HG03378 (cell line): ENCODE measurements around the gene COL27A1.

ENCODE experiments used
- ATAC-seq: cut with Tn5 transposase; IDR thresholded peaks from one replicate; pipeline ENCODE4 v1.9.1; 2021; ENCODE audit warnings: mild to moderate bottlenecking, moderate library complexity; ENCODE audit not compliant: unreplicated experiment

The COL27A1 gene

DNA sequence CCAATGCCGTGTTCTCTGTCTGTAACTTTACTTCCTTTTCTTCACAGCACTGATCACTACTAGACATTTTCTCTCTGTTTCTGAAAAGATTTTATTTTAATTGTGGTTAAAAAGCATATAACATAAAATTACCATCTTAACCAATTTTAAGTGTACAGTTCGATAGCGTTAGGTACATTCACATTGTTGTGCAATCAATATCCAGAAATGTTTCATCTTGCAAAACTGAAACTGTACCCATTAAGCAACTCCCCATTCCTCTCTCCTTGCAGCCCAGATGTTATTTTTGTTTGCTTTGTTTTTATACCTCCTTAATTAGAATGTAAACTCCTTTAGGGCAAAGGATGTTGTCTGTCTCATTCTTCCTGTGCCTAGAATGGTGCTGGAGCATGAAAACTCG, 47.5 kb downstream of the COL27A1 start:
- ATAC-seq: no peak

DNA sequence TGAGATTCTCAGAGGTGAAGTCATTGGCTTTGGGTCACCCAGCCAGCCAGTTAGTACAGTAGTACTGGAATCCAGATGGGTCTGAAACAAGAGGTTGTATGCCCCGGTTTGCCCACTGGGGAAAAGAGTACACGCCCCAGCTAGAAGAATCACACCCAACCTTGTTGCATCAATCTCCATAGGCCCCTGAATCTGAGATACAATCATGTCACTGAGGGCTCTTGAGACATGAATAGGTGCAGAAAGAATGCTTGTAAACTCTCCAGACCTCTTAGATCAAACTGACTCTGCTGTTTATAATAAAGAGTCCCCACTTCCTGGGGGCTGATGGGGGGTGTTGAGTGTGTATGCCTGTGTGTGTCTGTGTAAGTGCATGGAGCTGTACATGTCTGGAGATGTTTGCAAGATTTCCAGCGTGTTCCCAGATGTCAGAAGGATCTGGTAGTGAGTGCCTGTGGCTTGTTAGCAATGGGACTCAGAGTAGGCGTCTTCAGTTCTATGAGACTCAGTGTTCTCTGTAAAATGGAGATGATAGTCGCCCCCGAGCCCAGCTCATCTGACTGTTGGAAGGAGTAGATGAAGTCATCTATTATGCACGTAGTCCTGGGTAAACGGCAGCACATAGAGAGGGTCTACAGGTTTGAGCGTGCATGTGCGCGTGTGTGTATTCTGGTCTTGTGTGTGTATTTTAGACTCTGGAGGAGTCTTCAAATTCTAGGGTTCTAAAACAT, 48.2 kb downstream of the COL27A1 start:
- ATAC-seq: no peak

DNA sequence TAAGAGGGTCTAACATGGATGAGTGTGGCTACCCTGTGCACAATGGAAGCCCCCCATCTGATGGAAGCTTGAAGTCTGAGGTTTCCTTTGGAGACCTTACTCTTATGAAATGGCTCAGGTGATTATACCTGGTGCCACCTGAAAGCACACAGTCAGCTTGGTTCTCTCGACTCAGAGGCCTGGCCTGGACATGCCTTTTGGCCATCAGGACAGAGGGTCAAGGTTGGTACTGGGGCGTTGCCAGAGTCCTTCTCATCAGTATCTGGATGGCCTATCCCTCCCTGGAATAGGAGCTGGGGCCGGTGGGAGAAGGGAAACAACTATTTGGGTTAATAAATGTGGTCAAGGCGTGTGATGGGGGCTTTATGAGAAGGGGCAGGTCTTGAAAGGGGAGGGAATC, 48.9 kb downstream of the COL27A1 start:
- no peak for ATAC-seq

DNA sequence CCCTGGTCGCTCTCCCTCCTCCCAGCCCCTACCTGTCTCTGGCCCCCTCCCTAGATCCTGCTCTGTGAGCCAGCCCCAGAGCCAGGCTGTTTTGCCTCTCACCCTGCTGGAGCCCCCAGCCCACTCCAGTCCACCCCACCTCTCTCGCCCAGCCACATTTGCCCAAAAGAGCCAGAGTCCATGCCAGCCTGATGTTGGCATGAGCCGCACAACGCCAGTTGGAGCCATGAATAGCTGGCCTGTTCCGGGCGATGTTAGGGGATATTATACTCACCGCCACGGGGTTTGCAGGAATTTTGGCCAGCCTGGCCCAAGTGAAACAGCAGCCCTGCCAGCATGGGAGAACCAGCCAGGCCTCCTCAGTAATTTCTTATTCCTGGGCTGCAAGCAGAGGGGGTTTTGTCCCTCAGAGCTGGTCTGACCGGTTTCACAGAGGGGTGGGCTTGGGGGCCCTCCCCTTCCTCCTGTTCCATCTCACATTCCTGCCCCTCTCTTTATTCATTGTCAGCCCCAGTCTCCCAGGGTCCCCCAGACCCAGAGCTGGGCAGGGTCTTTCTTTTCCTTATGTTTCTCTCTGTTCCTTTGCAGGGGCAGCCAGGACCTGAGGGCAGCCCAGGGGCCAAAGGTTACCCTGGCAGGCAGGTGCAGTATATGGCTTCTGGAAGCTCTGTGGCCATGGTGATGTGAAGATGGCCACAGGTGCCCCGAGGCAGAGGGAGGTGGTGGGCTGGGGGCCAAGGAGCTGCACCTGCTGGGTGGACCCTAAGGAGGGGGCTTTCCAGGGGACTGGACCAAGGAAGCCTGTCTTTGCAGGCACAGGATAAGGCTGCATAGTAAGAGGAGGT, 50.1 kb downstream of the COL27A1 start:
- ATAC-seq: no peak

DNA sequence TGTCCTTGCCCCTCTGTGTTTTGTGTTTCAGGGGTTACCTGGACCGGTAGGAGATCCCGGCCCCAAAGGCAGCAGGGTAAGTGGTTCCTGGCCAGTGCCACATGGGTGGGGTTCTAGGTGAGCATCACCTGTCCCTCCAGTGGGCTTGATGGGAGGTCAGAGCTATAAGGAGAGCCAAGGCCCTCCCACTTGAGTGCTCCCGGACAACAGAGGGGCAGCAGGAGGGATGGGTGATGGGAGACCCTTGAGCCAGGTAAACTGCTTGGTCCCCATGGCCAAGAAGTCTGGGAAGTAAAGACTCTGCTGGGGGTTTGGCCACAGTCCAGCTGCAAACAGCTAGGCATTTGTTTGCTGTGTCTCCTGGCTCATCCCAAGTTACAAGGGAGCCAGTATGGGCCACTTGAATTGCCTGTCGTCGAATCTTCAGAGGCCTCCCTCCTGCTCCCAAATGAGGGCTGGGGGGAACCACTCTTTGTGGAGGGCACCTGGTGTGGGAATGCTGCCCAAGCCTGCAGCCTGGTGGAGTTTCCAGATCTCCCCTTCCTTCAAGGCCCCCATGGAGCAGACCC, 51.0 kb downstream of the COL27A1 start:
- no peak for ATAC-seq

- ATAC-seq: no peak
Observed at GRCh38 chr9:114207034-114207810, 51.9 kb downstream of the COL27A1 start.

- ATAC-seq: no peak
Observed at GRCh38 chr9:114207845-114208244, 52.5 kb downstream of the COL27A1 start.

DNA sequence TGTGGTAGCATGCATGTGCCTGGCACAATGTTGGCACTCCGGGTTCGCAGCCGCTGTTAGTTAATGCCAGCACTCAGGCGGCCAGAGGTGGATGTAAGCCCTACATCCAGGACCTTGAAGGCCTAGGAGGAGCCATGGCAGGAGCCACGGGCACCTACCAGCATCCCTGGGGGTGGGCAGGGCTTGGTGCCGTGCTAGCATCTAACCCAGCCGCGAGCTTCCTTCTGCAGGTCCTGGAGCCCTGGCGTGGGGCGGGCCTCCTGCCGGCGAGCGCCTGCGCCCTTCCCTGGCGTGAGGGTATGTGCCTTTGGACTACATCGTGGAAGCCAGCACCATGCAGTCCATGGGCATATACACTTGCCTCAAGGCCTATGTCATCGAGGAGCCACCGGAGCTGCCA, 53.8 kb downstream of the COL27A1 start:
- no peak for ATAC-seq

GRCh38 chr9:114210136-114210535, 54.8 kb downstream of the COL27A1 start:
- ATAC-seq: no peak

DNA sequence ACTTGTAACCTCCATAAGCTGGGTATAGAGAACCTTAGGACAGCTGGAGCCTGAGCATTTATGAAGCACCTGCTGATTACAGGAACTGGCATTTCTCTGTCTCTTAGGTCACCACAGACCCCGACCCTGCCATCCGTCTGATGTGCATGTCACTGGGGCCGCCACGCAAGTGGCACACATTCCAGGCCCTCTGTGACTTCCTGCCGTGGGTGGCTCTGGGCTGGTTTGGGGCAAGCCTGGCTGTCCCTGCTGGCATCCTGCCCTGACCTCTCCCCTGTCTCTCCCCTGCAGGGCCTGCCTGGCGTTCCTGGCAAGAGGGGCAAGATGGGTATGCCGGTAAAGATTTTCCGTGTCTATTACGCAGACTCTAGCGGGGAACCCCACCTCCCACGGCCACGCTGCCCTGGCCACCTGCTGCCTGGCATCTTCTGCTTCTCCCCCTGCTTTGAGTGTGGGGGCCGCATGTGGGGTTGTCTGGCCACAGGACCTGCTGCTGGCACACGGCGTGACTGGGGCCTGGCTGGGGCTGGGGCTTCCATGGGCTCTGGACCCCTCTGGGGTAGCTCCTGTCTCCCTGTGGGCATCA, 55.4 kb downstream of the COL27A1 start:
- ATAC-seq: no peak

DNA sequence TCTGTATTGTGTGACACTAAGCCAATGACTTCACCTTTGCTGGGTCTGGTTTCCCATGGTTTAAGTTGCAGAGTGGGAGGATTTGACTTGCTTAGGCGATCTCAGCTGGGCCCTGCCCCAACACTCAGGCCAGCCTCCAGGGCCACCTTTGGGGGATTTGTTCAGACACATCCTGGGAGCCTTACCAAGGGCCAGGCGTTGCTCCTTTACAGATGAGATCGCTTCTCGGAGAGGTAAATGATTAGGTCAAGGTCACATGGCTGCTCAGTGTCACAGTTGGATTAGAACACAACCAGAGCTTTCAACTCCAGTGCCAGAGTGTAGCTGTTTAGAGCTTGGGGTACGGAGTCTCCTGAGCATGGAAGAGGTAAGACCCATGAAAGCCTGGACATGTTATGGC, 57.5 kb downstream of the COL27A1 start:
- ATAC-seq: no peak

GRCh38 chr9:114213566-114213965, 58.2 kb downstream of the COL27A1 start:
- no peak for ATAC-seq

DNA sequence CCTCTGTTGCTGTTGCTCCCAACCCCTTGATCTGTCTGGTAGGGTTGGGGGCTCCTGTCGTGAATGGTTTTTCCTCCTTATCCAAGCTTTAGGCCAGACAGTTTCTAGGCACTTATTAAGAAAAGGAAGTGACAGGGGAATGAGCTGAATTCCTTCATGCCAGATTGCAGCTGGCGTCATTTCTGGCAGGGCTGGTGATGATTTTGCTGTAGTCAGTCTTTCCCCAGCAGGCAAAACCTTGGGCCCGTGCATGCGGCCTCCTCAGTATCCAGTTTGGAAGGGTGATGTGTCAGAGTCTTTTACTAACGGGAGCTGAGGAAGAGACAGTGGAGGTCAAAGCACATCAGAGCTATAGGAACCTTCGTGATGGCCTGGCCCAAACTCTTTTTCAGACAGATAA, 58.8 kb downstream of the COL27A1 start:
- ATAC-seq: no peak

DNA sequence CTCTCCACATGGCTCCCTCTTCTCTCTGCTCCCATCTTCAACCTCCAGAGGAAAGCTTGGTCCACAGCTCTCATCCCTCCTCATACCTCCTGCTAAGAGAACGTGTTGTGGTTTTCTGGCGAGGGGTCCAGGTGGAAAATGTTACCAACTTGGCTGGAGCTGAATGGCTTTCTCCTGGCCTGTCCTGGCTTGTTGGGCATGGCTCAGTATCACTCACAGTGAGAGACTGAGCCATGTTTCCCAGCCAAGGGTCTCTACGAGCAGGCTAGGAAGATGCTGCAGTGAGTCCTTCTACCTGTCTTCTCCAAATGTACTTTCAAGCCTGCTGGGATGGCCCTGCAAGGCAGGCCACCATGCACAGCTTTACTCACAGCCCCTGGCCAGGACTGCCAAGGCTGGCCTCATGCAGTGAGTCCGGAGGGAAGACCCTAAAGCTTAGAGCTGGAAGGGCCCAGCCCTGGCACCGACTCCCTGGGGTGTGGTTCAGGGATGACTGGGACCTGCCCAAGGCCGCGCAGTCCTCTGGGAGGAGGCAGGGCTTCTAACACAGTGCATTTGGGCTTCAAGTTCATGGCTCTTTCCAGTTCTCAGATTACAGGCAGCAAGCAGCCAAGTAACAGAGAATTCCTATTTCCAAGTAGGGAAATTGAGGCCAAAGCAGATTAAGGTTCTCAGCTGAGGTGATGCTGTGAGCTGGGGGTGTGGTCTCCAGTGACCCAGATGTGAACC, 59.5 kb downstream of the COL27A1 start:
- no peak for ATAC-seq

- ATAC-seq: no peak
Observed at GRCh38 chr9:114216081-114216480, 60.7 kb downstream of the COL27A1 start.

DNA sequence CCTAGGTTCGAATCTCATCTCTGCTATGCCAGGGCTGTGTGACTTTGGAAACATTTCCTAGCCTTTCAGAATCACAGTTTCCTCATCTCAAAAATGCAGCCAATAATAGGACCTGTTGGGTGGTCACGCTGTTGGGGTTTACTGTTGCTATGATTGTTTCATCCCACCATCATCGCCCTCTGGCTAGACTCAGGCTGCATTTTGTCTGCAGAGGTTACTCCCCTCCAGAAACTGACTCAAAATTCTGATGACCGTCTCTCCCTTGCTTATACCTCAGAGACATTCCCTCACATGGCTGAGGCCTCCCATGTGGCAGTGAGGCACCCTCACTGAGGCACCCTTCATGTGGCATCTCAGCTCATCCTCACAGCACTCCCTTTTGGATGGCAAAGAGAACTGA, 61.6 kb downstream of the COL27A1 start:
- ATAC-seq: no peak

DNA sequence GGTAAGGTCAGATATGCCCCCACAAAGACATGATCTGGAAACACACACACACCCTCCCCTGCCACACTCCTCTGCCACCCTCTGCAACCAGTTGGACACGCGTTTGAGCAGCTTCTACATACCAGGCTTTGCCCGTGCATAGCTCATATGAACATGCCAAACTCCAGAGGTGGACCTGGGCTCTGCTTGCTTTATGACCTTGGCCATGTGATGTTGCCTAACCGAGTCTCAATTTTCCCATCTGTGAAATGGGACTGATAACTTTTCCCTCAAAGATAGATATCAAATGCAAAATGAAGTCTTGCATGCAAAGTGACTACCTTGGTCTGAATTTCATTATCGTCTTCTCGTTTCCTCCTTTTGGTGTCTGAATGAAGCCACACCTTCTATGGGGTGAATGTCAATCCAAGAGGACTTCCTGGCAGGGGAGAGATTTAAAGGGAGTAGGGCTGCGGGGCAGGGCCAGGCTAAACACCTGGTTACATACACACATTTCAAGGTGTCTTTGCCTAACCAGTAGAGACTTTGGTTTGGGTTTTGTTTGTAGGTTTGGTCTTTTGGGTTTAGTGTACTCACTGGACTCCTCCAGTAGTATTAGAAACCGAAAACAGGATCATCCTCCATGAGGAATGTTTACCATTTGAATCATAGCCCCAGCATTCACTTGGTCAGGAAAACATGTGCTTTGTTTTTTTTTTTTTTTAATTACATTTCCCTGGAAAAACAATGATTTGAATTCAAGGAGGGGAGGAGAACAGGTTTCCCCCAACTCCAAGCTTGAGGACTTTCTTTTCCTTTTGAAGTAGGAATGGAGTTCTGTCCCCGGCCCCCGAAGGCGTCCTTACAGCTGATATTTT, 63.2 kb downstream of the COL27A1 start:
- no peak for ATAC-seq

DNA sequence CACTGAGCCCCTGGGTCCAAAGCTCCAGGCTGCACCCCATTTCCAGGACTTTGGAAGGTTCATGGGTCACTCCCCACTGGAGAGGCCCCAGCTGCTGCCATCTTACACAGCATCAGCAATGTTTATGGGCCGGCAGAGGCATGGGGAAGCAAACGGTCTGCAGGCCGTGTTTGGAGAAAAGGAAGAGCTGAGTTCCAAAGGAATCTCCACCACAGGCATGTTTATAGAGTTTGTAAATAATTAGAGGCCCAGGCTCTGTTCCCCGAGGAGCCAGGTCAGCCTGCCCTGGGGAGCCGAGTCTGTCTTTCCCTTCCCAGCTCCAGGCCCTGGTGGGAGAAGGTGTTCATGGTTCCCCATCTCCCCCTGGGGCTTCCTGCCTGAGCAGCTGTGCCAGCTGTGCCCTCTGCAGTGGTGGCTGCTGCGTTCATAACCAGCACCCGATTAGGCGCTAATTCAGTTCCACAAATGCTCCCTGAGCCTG, 64.8 kb downstream of the COL27A1 start:
- no peak for ATAC-seq
